Esophagus squamous epithelium (tissue), 4 donors: Measurements from ENCODE around the gene MBNL2.

Source experiments
- POLR2A ChIP-seq, 4 donors: fragments of 450-650 bp; IDR thresholded peaks; one replicate each; pipeline ENCODE4 v1.6.1; 2017; ENCODE audit warnings: antibody characterized with exemption in 4 of 4, mild to moderate bottlenecking in 4 of 4, moderate library complexity in 3 of 4
- TF ChIP-seq, protein P1 (sequence below), 6 experiments: fragments of 450-650 bp in 4 of 6; fragments of 200-600 bp in 2 of 6; sonication (generic) in 2 of 6; IDR thresholded peaks; one replicate each; pipeline ENCODE4 v1.5.1; 2016 to 2019; ENCODE audit warnings: antibody characterized with exemption in 6 of 6, mild to moderate bottlenecking in 4 of 6, moderate library complexity in 4 of 6

DNA sequence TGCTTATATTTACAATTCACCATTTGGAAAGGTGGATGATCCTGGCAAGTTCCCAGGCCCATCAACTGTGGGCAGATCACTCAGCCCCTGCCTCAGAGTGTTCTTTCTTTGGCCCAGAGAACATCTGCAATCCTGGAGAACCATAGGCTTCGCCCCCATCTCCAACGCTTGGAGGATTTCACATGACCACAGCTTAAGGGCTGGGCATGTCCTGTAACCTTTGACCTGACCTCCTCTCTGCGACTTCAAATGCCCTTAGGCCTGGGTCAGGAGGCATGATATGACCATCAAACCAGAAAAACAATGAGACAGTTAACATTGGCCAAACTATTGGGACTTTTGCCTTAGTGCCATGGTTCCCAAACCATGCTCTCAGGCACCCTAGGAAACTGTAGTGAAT lies 7.2 kb upstream of the MBNL2 start:
- TF ChIP-seq POLR2A (IDR thresholded peaks at IDR 0.05): no peak
- TF ChIP-seq, protein P1, sequence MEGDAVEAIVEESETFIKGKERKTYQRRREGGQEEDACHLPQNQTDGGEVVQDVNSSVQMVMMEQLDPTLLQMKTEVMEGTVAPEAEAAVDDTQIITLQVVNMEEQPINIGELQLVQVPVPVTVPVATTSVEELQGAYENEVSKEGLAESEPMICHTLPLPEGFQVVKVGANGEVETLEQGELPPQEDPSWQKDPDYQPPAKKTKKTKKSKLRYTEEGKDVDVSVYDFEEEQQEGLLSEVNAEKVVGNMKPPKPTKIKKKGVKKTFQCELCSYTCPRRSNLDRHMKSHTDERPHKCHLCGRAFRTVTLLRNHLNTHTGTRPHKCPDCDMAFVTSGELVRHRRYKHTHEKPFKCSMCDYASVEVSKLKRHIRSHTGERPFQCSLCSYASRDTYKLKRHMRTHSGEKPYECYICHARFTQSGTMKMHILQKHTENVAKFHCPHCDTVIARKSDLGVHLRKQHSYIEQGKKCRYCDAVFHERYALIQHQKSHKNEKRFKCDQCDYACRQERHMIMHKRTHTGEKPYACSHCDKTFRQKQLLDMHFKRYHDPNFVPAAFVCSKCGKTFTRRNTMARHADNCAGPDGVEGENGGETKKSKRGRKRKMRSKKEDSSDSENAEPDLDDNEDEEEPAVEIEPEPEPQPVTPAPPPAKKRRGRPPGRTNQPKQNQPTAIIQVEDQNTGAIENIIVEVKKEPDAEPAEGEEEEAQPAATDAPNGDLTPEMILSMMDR (IDR thresholded peaks at IDR 0.05): no peak
